HCT116 (cell line): ENCODE data around the gene STXBP5. TPM values are rescaled to one million over a fixed set of nuclear protein-coding genes. Genes with fewer than 3 reads are reported as not detected.

ENCODE experiments used
- ATAC-seq: fragments of 200-7000 bp; cut with Tn5 transposase; 2 replicates; pipeline ENCODE4 v1.9.1; 2020; ENCODE audit warnings: mild to moderate bottlenecking, moderate library complexity
- BruUV-seq: library from RNA; stranded (reverse); fragments of 400-500 nt; replicated peaks from 2 replicates; lab custom pipeline; 2021; lab: Mats Ljungman, UMichigan
- CTCF ChIA-PET: fragments of 300-600 bp; sonication (Branson Sonifier 250); formaldehyde crosslinking; loops from one replicate; lab custom pipeline; 2021; ENCODE audit warnings: antibody characterized with exemption; lab: Charles Lee
- POLR2A ChIA-PET: fragments of 300-600, 350-600 bp; sonication (Branson Sonifier 250); formaldehyde crosslinking; loops from one replicate; lab custom pipeline; 2021; ENCODE audit warnings: antibody characterized with exemption; lab: Charles Lee
- RAD21 ChIA-PET, 2 experiments: fragments of 300-600 bp; sonication (Branson Sonifier 250); formaldehyde crosslinking; loops; one replicate each; lab custom pipeline; 2023; ENCODE audit warnings: low total read pairs in 2 of 2; ENCODE audit not compliant: uncharacterized antibody in 2 of 2, unreplicated experiment in 2 of 2, low non-redundant PET in 1 of 2; lab: Charles Lee
- DNase-seq: peaks from one replicate; pipeline ENCODE4 v3.0.0-alpha.2; 2010; ENCODE audit warnings: low read depth, low spot score
- H2AFZ ChIP-seq: fragments of 200-600 bp; shearing (Covaris generic), sonication (generic); 2 replicates; pipeline ENCODE4 v1.6.1; 2017; ENCODE audit warnings: low read depth, mixed run types, mixed read lengths, antibody characterized with exemption, low read length; ENCODE audit not compliant: poor library complexity, severe bottlenecking
- H3K27ac ChIP-seq: 2 replicates; pipeline ENCODE4 v1.5.1; 2012; ENCODE audit warnings: low read depth, low read length
- H3K27me3 ChIP-seq: fragments of 200-600 bp; sonication (generic); 2 replicates; pipeline ENCODE4 v1.6.1; 2016; ENCODE audit warnings: mixed run types, low read length, mixed read lengths; ENCODE audit not compliant: insufficient read depth
- H3K36me3 ChIP-seq, 2 experiments: fragments of 200-500 bp in 1 of 2; fragments of 200-600 bp in 1 of 2; sonication (Bioruptor generic) in 1 of 2; sonication (generic) in 1 of 2; 2 replicates each; pipeline versions ENCODE4 v1.5.1 to v1.6.1; 2014 to 2016; ENCODE audit warnings: low read length in 2 of 2, inconsistent platforms in 1 of 2, mixed read lengths in 1 of 2, mixed run types in 1 of 2; ENCODE audit not compliant: insufficient read depth in 2 of 2, control insufficient read depth in 1 of 2
- H3K4me1 ChIP-seq, 2 experiments: fragments of 200-600 bp in 1 of 2; sonication (generic) in 1 of 2; 2 replicates each; pipeline versions ENCODE4 v1.5.1 to v1.6.1; 2012 to 2017; ENCODE audit warnings: low read length in 2 of 2, inconsistent platforms in 1 of 2, mild to moderate bottlenecking in 1 of 2, mixed read lengths in 1 of 2, mixed run types in 1 of 2, moderate library complexity in 1 of 2; ENCODE audit not compliant: insufficient read depth in 2 of 2, control insufficient read depth in 1 of 2
- H3K4me2 ChIP-seq: fragments of 200-600 bp; sonication (generic); 2 replicates; pipeline ENCODE4 v1.6.1; 2017; ENCODE audit warnings: mixed run types, low read length, mixed read lengths
- H3K4me3 ChIP-seq, 2 experiments: fragments of 200-600 bp in 1 of 2; sonication (generic) in 1 of 2; replicated peaks in 1 of 2; 2 replicates each; pipeline ENCODE4 v1.5.1; 2011 to 2016; ENCODE audit warnings: low read length in 2 of 2, control low read depth in 1 of 2, low read depth in 1 of 2, mild to moderate bottlenecking in 1 of 2, mixed read lengths in 1 of 2, mixed run types in 1 of 2
- H3K79me2 ChIP-seq: fragments of 200-600 bp; sonication (generic); 2 replicates; pipeline ENCODE4 v1.6.1; 2017; ENCODE audit warnings: mild to moderate bottlenecking, mixed run types, low read length, moderate library complexity, mixed read lengths; ENCODE audit not compliant: insufficient read depth
- H3K9ac ChIP-seq: fragments of 200-600 bp; sonication (generic); 2 replicates; pipeline ENCODE4 v1.6.1; 2016; ENCODE audit warnings: low read length, mixed read lengths
- H3K9me2 ChIP-seq: fragments of 200-600 bp; sonication (generic), shearing (Covaris generic); 2 replicates; pipeline ENCODE4 v1.6.1; 2017; ENCODE audit warnings: mixed run types, mild to moderate bottlenecking, moderate library complexity; ENCODE audit not compliant: insufficient read depth
- H3K9me3 ChIP-seq, 2 experiments: fragments of 200-500 bp in 1 of 2; fragments of 200-600 bp in 1 of 2; sonication (Bioruptor generic) in 1 of 2; sonication (generic) in 1 of 2; 2 replicates each; pipeline ENCODE4 v1.6.1; 2014 to 2017; ENCODE audit warnings: low read length in 2 of 2, mixed read lengths in 2 of 2, inconsistent platforms in 1 of 2, low read depth in 1 of 2, mild to moderate bottlenecking in 1 of 2, mixed run types in 1 of 2, moderate library complexity in 1 of 2; ENCODE audit not compliant: control insufficient read depth in 1 of 2, insufficient read depth in 1 of 2
- H4K20me1 ChIP-seq: fragments of 200-600 bp; sonication (generic), shearing (Covaris generic); 2 replicates; pipeline ENCODE4 v1.6.1; 2017; ENCODE audit warnings: mixed run types, mild to moderate bottlenecking, moderate library complexity; ENCODE audit not compliant: insufficient read depth
- EZH2phosphoT487 ChIP-seq: fragments of 200-600 bp; IDR thresholded peaks from 2 replicates; pipeline ENCODE4 v1.6.1; 2018; ENCODE audit warnings: antibody characterized with exemption, borderline replicate concordance
- POLR2AphosphoS5 ChIP-seq: IDR thresholded peaks from 2 replicates; pipeline ENCODE4 v1.6.1; 2011; ENCODE audit warnings: mild to moderate bottlenecking, low read depth, low read length, moderate library complexity
- RAD21 ChIP-seq: IDR thresholded peaks from 2 replicates; pipeline ENCODE4 v1.6.1; 2012; ENCODE audit warnings: low read depth, mild to moderate bottlenecking
- SIN3A ChIP-seq: IDR thresholded peaks from 2 replicates; pipeline ENCODE4 v1.6.1; 2012; ENCODE audit warnings: low read depth
- SP1 ChIP-seq: IDR thresholded peaks from 2 replicates; pipeline ENCODE4 v1.6.1; 2012; ENCODE audit warnings: low read depth
- intact Hi-C: fragments of 100-400 bp; cut with micrococcal nuclease; formaldehyde crosslinking; loops from 2 replicates; pipeline ENCODE4 v1.10.0; 2022
- total RNA-seq: library from RNA; stranded (reverse); gene quantifications from one replicate; pipeline ENCODE4 v1.2.1, GENCODE V29; 2021; ENCODE audit not compliant: unreplicated experiment
- TF ChIP-seq, protein P1 (sequence below): IDR thresholded peaks from 2 replicates; pipeline ENCODE4 v1.6.1; 2012
- TF ChIP-seq, protein P2 (sequence below): IDR thresholded peaks from 2 replicates; pipeline ENCODE4 v1.6.1; 2012
- TF ChIP-seq, protein P3 (sequence below), 3 experiments: fragments of 200-600 bp in 1 of 3; sonication (generic) in 1 of 3; IDR thresholded peaks in 2 of 3; conservative IDR thresholded peaks in 1 of 3; 2 replicates each; pipeline ENCODE4 v1.5.1; 2012 to 2017; ENCODE audit warnings: low read depth in 2 of 3, low read length in 2 of 3, antibody characterized with exemption in 1 of 3, borderline replicate concordance in 1 of 3, control low read depth in 1 of 3, mild to moderate bottlenecking in 1 of 3, mixed read lengths in 1 of 3, mixed run types in 1 of 3, moderate library complexity in 1 of 3; ENCODE audit not compliant: insufficient read depth in 1 of 3
- TF ChIP-seq, protein P4 (sequence below): IDR thresholded peaks from 2 replicates; pipeline ENCODE4 v1.6.1; 2012; ENCODE audit warnings: low read depth

Gene STXBP5
- total RNA-seq, 1 experiment from 2014 or later: 12.6 TPM

DNA sequence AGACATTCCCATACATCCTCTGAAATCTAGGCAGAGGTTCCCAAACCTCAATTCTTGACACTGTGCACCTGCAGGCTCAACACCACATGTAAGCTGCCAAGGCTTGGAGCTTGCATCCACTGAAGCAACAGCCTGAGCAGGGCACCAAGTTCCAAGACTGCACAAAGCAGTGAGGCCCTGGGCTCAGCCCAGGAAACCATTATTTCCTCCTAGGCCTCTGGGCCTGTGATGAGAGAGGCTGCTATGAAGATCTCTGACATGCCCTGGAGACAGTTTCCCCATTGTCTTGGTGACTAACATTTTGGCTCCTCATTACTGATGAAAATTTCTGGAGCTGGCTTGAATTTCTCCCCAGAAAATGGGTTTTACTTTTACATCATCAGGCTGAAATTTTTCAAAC is 196.8 kb downstream of the STXBP5 start (continued):
- TF ChIP-seq RAD21 (no peak), SIN3A (no peak), SP1 (no peak)
- TF ChIP-seq, protein P1, sequence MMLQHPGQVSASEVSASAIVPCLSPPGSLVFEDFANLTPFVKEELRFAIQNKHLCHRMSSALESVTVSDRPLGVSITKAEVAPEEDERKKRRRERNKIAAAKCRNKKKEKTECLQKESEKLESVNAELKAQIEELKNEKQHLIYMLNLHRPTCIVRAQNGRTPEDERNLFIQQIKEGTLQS: no peak

DNA sequence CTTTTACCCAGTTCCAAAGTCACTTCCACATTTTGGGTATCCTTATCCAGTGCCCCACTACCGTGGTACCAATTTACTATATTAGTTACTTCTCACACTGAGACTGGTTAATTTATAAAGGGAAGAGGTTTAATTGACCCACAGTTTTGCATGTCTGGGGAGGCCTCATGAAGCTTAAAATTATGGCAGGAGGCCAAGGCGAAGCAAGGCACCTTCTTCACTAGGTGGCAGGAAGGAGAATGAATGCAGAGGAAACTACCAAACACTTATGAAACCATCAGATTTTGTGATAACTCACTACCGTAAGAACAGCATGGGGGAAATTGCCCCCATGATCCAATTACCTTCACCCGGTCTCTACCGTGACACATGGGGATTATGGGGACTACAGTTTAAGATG is 197.6 kb downstream of the STXBP5 start:
- ATAC-seq (no peak), DNase-seq (no peak)
- H3K4me1 ChIP-seq: no peaks in the 10 kb centered on the region
- intact Hi-C loops: no loop called here
- no peak overlapping the region for H2AFZ ChIP-seq
- no peak for TF ChIP-seq SP1
- TF ChIP-seq, protein P2, sequence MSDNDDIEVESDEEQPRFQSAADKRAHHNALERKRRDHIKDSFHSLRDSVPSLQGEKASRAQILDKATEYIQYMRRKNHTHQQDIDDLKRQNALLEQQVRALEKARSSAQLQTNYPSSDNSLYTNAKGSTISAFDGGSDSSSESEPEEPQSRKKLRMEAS: no peak
- no peak for TF ChIP-seq POLR2AphosphoS5
- TF ChIP-seq, protein P3, sequence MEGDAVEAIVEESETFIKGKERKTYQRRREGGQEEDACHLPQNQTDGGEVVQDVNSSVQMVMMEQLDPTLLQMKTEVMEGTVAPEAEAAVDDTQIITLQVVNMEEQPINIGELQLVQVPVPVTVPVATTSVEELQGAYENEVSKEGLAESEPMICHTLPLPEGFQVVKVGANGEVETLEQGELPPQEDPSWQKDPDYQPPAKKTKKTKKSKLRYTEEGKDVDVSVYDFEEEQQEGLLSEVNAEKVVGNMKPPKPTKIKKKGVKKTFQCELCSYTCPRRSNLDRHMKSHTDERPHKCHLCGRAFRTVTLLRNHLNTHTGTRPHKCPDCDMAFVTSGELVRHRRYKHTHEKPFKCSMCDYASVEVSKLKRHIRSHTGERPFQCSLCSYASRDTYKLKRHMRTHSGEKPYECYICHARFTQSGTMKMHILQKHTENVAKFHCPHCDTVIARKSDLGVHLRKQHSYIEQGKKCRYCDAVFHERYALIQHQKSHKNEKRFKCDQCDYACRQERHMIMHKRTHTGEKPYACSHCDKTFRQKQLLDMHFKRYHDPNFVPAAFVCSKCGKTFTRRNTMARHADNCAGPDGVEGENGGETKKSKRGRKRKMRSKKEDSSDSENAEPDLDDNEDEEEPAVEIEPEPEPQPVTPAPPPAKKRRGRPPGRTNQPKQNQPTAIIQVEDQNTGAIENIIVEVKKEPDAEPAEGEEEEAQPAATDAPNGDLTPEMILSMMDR (IDR thresholded peaks at IDR 0.05 in 2 of 3, conservative IDR thresholded peaks at IDR 0.05 in 1 of 3; ENCODE audit: borderline replicate concordance in 1 of 3, insufficient read depth in 1 of 3, low read depth in 2 of 3, low read length in 2 of 3): no peak
- TF ChIP-seq, protein P4, sequence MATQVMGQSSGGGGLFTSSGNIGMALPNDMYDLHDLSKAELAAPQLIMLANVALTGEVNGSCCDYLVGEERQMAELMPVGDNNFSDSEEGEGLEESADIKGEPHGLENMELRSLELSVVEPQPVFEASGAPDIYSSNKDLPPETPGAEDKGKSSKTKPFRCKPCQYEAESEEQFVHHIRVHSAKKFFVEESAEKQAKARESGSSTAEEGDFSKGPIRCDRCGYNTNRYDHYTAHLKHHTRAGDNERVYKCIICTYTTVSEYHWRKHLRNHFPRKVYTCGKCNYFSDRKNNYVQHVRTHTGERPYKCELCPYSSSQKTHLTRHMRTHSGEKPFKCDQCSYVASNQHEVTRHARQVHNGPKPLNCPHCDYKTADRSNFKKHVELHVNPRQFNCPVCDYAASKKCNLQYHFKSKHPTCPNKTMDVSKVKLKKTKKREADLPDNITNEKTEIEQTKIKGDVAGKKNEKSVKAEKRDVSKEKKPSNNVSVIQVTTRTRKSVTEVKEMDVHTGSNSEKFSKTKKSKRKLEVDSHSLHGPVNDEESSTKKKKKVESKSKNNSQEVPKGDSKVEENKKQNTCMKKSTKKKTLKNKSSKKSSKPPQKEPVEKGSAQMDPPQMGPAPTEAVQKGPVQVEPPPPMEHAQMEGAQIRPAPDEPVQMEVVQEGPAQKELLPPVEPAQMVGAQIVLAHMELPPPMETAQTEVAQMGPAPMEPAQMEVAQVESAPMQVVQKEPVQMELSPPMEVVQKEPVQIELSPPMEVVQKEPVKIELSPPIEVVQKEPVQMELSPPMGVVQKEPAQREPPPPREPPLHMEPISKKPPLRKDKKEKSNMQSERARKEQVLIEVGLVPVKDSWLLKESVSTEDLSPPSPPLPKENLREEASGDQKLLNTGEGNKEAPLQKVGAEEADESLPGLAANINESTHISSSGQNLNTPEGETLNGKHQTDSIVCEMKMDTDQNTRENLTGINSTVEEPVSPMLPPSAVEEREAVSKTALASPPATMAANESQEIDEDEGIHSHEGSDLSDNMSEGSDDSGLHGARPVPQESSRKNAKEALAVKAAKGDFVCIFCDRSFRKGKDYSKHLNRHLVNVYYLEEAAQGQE: no peak
- TF ChIP-seq SIN3A: no peak
- TF ChIP-seq EZH2phosphoT487: no peak
- H4K20me1 ChIP-seq: no peaks in the 10 kb centered on the region
- ChIA-PET CTCF (interaction anchor here (1.4 kb wide), 1 partner anchor 11 kb away, joined by 3 read pairs; no protein-coding TSS in a partner anchor), POLR2A (no interaction called here), RAD21 (no interaction called here)
- H3K27ac ChIP-seq: no peak overlapping the region
- H3K79me2 ChIP-seq: no peaks in the 10 kb centered on the region
- no peaks in the 10 kb centered on the region for H3K9me3 ChIP-seq
- H3K9ac ChIP-seq: no peak overlapping the region
- no peaks in the 10 kb centered on the region for H3K36me3 ChIP-seq
- no peak overlapping the region for H3K4me2 ChIP-seq
- H3K9me2 ChIP-seq: no peaks in the 10 kb centered on the region
- BruUV-seq: no TSS peak
- no peaks in the 10 kb centered on the region for H3K27me3 ChIP-seq
- no peak overlapping the region for H3K4me3 ChIP-seq
